ENCODE measurements around the gene PTPRN. TPM values are rescaled to one million over a fixed set of nuclear protein-coding genes. Genes with fewer than 3 reads are reported as not detected.
"Not testable (repeated sequence)": the region's sequence is repeated elsewhere in the genome, so short reads cannot be mapped to it uniquely, and the experiment has no call there.

The PTPRN gene
- total and polyA plus RNA-seq, 3 donors from 2014 or later = 1.7 to 6.0 (median 3.5) TPM

- no peak for DNase-seq
- intact Hi-C loops (cut with DNase I; ENCODE audit: low total_unique reads) = no loop called here
- TF ChIP-seq POLR2A (IDR thresholded peaks at IDR 0.05) (no peak), CTCF (IDR thresholded peaks at IDR 0.05) (no peak)
- Histone ChIP-seq H3K4me1 (no peaks in the 10 kb centered on the region), H3K27me3 (no peaks in the 10 kb centered on the region), H3K4me3 (no peak overlapping the region), H3K9me3 (no peaks in the 10 kb centered on the region), H3K36me3 (ENCODE audit: low read depth, missing control alignments) (no peaks in the 10 kb centered on the region), H3K27ac (no peak overlapping the region)
- WGBS, 2 donors = 65 to 68% methylated on average over 5 of the region's 5 CpGs
These were observed 48.0 kb downstream of the PTPRN start for GRCh38 chr2:219261024-219261855.

- intact Hi-C loops (cut with DNase I; ENCODE audit: low total_unique reads) = not testable (repeated sequence)
These were observed 50.3 kb downstream of the PTPRN start for GRCh38 chr2:219258942-219259341.

GRCh38 chr2:219254590-219255201, 54.5 kb downstream of the PTPRN start:
- no peaks in the 10 kb centered on the region for H3K36me3 ChIP-seq (ENCODE audit: low read depth, missing control alignments)
- no peak overlapping the region for H3K27ac ChIP-seq
- H3K4me1 ChIP-seq = peaks cover 15% of the 10 kb centered on the region

More at GRCh38 chr2:219258942-219259341, 50.3 kb downstream of the PTPRN start:
- H3K4me3 ChIP-seq; H3K27me3 ChIP-seq; DNase-seq; H3K36me3 ChIP-seq (ENCODE audit: low read depth, missing control alignments); H3K9me3 ChIP-seq; H3K27ac ChIP-seq: not testable (repeated sequence)
- peaks cover 11% of the 10 kb centered on the region for H3K4me1 ChIP-seq
- 85 to 92% methylated on average over 10 of the region's 10 CpGs for WGBS, 2 donors

GRCh38 chr2:219253753-219254589, 55.2 kb downstream of the PTPRN start, which contains the start of gene TUBA4A:
Gene TUBA4A (minus strand): TSS chr2:219253918. CDS start chr2:219253858, 60 bp downstream.
- DNase-seq = peak; percentile 85
- Histone ChIP-seq H3K4me3 (peak within 1 kb of the TSS; percentile 42 to 67), H3K9me3 (no peaks in the 10 kb centered on the region), H3K27me3 (no peaks in the 10 kb centered on the region), H3K36me3 (ENCODE audit: low read depth, missing control alignments) (no peaks in the 10 kb centered on the region), H3K27ac (peak within 1 kb of the TSS in 1 of 2 donors; percentile 11), H3K4me1 (peaks cover 15% of the 10 kb centered on the region)
- WGBS, 2 donors = 0% methylated on average over 48 of the region's 76 CpGs; no CpG with 5 or more reads in 1 of the 2 donors
- intact Hi-C loops (cut with DNase I; ENCODE audit: low total_unique reads) = no loop called here
- peak; percentile 67 for TF ChIP-seq POLR2A (IDR thresholded peaks at IDR 0.05)
- peak in 1 of 3 experiments; percentile 16 for TF ChIP-seq CTCF (IDR thresholded peaks at IDR 0.05)

More at GRCh38 chr2:219254590-219255201, 54.5 kb downstream of the PTPRN start:
- Histone ChIP-seq H3K27me3 (no peaks in the 10 kb centered on the region), H3K4me3 (peak overlapping the region; percentile 42 to 67), H3K9me3 (no peaks in the 10 kb centered on the region)
- 8 to 13% methylated on average over 9 to 12 of the region's 12 CpGs for WGBS, 2 donors
- intact Hi-C loops (cut with DNase I; ENCODE audit: low total_unique reads) = no loop called here
- TF ChIP-seq POLR2A (IDR thresholded peaks at IDR 0.05) (no peak), CTCF (IDR thresholded peaks at IDR 0.05) (no peak)
- DNase-seq = no peak
